ENCODE results near the gene ELF1.
A peak's percentile ranks its signal among the peaks of the same experiment; 100 is the strongest.

The ELF1 gene

GRCh38 chr13:40975441-40975840 lies 43.7 kb downstream of the ELF1 start:
- no peak for TF ChIP-seq POLR2AphosphoS5 (IDR thresholded peaks at IDR 0.05; ENCODE audit: low read depth, low read length)
- no peak for TF ChIP-seq TAF1 (IDR thresholded peaks at IDR 0.05; ENCODE audit: low read depth, low read length)
- TF ChIP-seq POLR2A (IDR thresholded peaks at IDR 0.05; ENCODE audit: low read depth, low read length), result no peak
- TF ChIP-seq POU2F2 (IDR thresholded peaks at IDR 0.05; ENCODE audit: low read depth, low read length), result no peak
- TF ChIP-seq SPI1 (IDR thresholded peaks at IDR 0.05; ENCODE audit: low read depth, low read length), result no peak
- no peak for TF ChIP-seq PAX5 (IDR thresholded peaks at IDR 0.05; ENCODE audit: insufficient read depth, low read length, severe bottlenecking)
- FAIRE-seq, result peak; percentile 81
- DNase-seq (ENCODE audit: insufficient read length, low spot score), result no peak

- peak; percentile 54; the same call in 1 of the 2 replicates for TF ChIP-seq POLR2AphosphoS5 (IDR thresholded peaks at IDR 0.05; ENCODE audit: low read depth, low read length)
- TF ChIP-seq POU2F2 (IDR thresholded peaks at IDR 0.05; ENCODE audit: low read depth, low read length), result peak; percentile 96
- no peak for TF ChIP-seq SPI1 (IDR thresholded peaks at IDR 0.05; ENCODE audit: low read depth, low read length)
- DNase-seq (ENCODE audit: insufficient read length, low spot score) (no peak), FAIRE-seq (peak; percentile 93)
Measured at GRCh38 chr13:40974460-40975407, 44.4 kb downstream of the ELF1 start.

- DNase-seq (ENCODE audit: insufficient read length, low spot score) (no peak), FAIRE-seq (no peak)
- TF ChIP-seq TAF1 (IDR thresholded peaks at IDR 0.05; ENCODE audit: low read depth, low read length) (no peak), SPI1 (IDR thresholded peaks at IDR 0.05; ENCODE audit: low read depth, low read length) (no peak), POLR2AphosphoS5 (IDR thresholded peaks at IDR 0.05; ENCODE audit: low read depth, low read length) (no peak), PAX5 (IDR thresholded peaks at IDR 0.05; ENCODE audit: insufficient read depth, low read length, severe bottlenecking) (no peak), POU2F2 (IDR thresholded peaks at IDR 0.05; ENCODE audit: low read depth, low read length) (no peak), POLR2A (IDR thresholded peaks at IDR 0.05; ENCODE audit: low read depth, low read length) (no peak)
Measured at GRCh38 chr13:40973409-40973808, 45.7 kb downstream of the ELF1 start.

GRCh38 chr13:40971321-40971720 lies 47.8 kb downstream of the ELF1 start:
- FAIRE-seq (no peak), DNase-seq (ENCODE audit: insufficient read length, low spot score) (no peak)
- TF ChIP-seq PAX5 (IDR thresholded peaks at IDR 0.05; ENCODE audit: insufficient read depth, low read length, severe bottlenecking) (no peak), SPI1 (IDR thresholded peaks at IDR 0.05; ENCODE audit: low read depth, low read length) (no peak), TAF1 (IDR thresholded peaks at IDR 0.05; ENCODE audit: low read depth, low read length) (no peak), POLR2AphosphoS5 (IDR thresholded peaks at IDR 0.05; ENCODE audit: low read depth, low read length) (no peak), POLR2A (IDR thresholded peaks at IDR 0.05; ENCODE audit: low read depth, low read length) (no peak), POU2F2 (IDR thresholded peaks at IDR 0.05; ENCODE audit: low read depth, low read length) (no peak)

GRCh38 chr13:40970803-40971202 lies 48.3 kb downstream of the ELF1 start:
- TF ChIP-seq POU2F2 (IDR thresholded peaks at IDR 0.05; ENCODE audit: low read depth, low read length) (no peak), PAX5 (IDR thresholded peaks at IDR 0.05; ENCODE audit: insufficient read depth, low read length, severe bottlenecking) (no peak), SPI1 (IDR thresholded peaks at IDR 0.05; ENCODE audit: low read depth, low read length) (no peak), POLR2A (IDR thresholded peaks at IDR 0.05; ENCODE audit: low read depth, low read length) (no peak), TAF1 (IDR thresholded peaks at IDR 0.05; ENCODE audit: low read depth, low read length) (no peak), POLR2AphosphoS5 (IDR thresholded peaks at IDR 0.05; ENCODE audit: low read depth, low read length) (no peak)
- DNase-seq (ENCODE audit: insufficient read length, low spot score) (no peak), FAIRE-seq (no peak)

- peak; percentile 57 for FAIRE-seq
- no peak for DNase-seq (ENCODE audit: insufficient read length, low spot score)
- TF ChIP-seq POLR2A (IDR thresholded peaks at IDR 0.05; ENCODE audit: low read depth, low read length) (no peak), TAF1 (IDR thresholded peaks at IDR 0.05; ENCODE audit: low read depth, low read length) (no peak), PAX5 (IDR thresholded peaks at IDR 0.05; ENCODE audit: insufficient read depth, low read length, severe bottlenecking) (no peak), SPI1 (IDR thresholded peaks at IDR 0.05; ENCODE audit: low read depth, low read length) (peak; percentile 79), POU2F2 (IDR thresholded peaks at IDR 0.05; ENCODE audit: low read depth, low read length) (no peak)
Measured at GRCh38 chr13:40969169-40969901, 49.8 kb downstream of the ELF1 start.

- FAIRE-seq (no peak), DNase-seq (ENCODE audit: insufficient read length, low spot score) (no peak)
- no peak for TF ChIP-seq TAF1 (IDR thresholded peaks at IDR 0.05; ENCODE audit: low read depth, low read length)
- no peak for TF ChIP-seq POU2F2 (IDR thresholded peaks at IDR 0.05; ENCODE audit: low read depth, low read length)
- no peak for TF ChIP-seq SPI1 (IDR thresholded peaks at IDR 0.05; ENCODE audit: low read depth, low read length)
- no peak for TF ChIP-seq PAX5 (IDR thresholded peaks at IDR 0.05; ENCODE audit: insufficient read depth, low read length, severe bottlenecking)
- no peak for TF ChIP-seq POLR2A (IDR thresholded peaks at IDR 0.05; ENCODE audit: low read depth, low read length)
- no peak for TF ChIP-seq POLR2AphosphoS5 (IDR thresholded peaks at IDR 0.05; ENCODE audit: low read depth, low read length)
Measured at GRCh38 chr13:40968416-40969000, 50.6 kb downstream of the ELF1 start.

- DNase-seq (ENCODE audit: insufficient read length, low spot score) (no peak), FAIRE-seq (peak; percentile 72)
- TF ChIP-seq PAX5 (IDR thresholded peaks at IDR 0.05; ENCODE audit: insufficient read depth, low read length, severe bottlenecking) (no peak), SPI1 (IDR thresholded peaks at IDR 0.05; ENCODE audit: low read depth, low read length) (peak; percentile 40; the same call in 1 of the 2 replicates)
Measured at GRCh38 chr13:40966298-40966697, 52.8 kb downstream of the ELF1 start.

GRCh38 chr13:40963927-40964326 lies 55.2 kb downstream of the ELF1 start:
- DNase-seq (ENCODE audit: insufficient read length, low spot score) (no peak), FAIRE-seq (no peak)
- TF ChIP-seq POLR2AphosphoS5 (IDR thresholded peaks at IDR 0.05; ENCODE audit: low read depth, low read length) (no peak), PAX5 (IDR thresholded peaks at IDR 0.05; ENCODE audit: insufficient read depth, low read length, severe bottlenecking) (no peak), SPI1 (IDR thresholded peaks at IDR 0.05; ENCODE audit: low read depth, low read length) (no peak), TAF1 (IDR thresholded peaks at IDR 0.05; ENCODE audit: low read depth, low read length) (no peak), POU2F2 (IDR thresholded peaks at IDR 0.05; ENCODE audit: low read depth, low read length) (no peak), POLR2A (IDR thresholded peaks at IDR 0.05; ENCODE audit: low read depth, low read length) (no peak)
